ENCODE results near the gene ARMC3. TPM values are rescaled to one million over a fixed set of nuclear protein-coding genes. Genes with fewer than 3 reads are reported as not detected.

Gene ARMC3
- total RNA-seq, 1 donor: not detected

GRCh38 chr10:22978287-22978686, 50.4 kb downstream of the ARMC3 start:
- DNase-seq (ENCODE audit: low read depth): no peak
- no peak overlapping the region for H3K4me3 ChIP-seq (ENCODE audit: low read depth, low read length)
- no peak for TF ChIP-seq CTCF (IDR thresholded peaks at IDR 0.05; ENCODE audit: insufficient read depth, low read length)

- H3K4me3 ChIP-seq (ENCODE audit: low read depth, low read length): no peak overlapping the region
- DNase-seq (ENCODE audit: low read depth): no peak
- no peak for TF ChIP-seq CTCF (IDR thresholded peaks at IDR 0.05; ENCODE audit: insufficient read depth, low read length)
These were observed 51.1 kb downstream of the ARMC3 start for GRCh38 chr10:22978918-22979317.

DNA sequence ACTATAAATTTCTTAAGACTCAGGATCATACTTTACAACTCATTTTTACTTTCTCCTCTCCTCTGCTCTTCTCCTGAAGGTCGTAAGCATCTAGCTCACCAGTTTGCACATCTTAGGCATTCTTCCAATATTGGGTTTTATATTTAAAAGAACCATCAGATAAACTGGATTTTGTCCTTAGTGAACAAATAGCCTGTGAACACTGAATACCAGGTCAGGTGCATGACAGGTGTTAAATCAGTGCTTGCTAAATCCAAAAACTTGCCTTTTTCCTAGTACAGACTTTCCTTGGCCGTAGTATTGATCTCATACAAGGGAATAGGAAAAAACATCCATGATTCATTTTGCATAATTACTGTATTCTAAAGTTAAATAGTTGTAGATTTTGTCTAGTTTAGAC, 53.0 kb downstream of the ARMC3 start:
- DNase-seq (ENCODE audit: low read depth): no peak
- no peak for TF ChIP-seq CTCF (IDR thresholded peaks at IDR 0.05; ENCODE audit: insufficient read depth, low read length)

DNA sequence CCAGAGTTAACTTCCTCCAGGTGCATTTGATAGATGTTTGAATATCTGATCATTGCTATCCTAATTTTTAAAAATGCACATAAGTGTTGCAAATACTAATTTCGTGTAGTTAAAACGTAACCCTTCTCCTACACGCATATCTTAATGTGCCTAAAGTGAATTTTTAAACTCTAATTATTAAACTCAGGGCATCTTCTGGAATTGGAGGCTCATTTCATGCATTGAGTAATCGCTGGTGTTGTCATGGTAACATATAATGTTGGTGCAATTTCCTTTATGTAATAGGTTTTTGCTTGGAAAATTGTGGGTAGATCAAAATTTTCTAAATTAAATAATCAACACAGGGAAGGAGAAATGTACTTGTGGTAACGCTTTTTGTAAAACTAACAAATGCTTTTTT, 56.2 kb downstream of the ARMC3 start:
- TF ChIP-seq CTCF (IDR thresholded peaks at IDR 0.05; ENCODE audit: insufficient read depth, low read length): no peak
- peak; percentile 16 for DNase-seq (ENCODE audit: low read depth)
- H3K4me3 ChIP-seq (ENCODE audit: low read depth, low read length): no peak overlapping the region

More for the DNA sequence above, 53.0 kb downstream of the ARMC3 start:
- no peak overlapping the region for H3K4me3 ChIP-seq (ENCODE audit: low read depth, low read length)

DNA sequence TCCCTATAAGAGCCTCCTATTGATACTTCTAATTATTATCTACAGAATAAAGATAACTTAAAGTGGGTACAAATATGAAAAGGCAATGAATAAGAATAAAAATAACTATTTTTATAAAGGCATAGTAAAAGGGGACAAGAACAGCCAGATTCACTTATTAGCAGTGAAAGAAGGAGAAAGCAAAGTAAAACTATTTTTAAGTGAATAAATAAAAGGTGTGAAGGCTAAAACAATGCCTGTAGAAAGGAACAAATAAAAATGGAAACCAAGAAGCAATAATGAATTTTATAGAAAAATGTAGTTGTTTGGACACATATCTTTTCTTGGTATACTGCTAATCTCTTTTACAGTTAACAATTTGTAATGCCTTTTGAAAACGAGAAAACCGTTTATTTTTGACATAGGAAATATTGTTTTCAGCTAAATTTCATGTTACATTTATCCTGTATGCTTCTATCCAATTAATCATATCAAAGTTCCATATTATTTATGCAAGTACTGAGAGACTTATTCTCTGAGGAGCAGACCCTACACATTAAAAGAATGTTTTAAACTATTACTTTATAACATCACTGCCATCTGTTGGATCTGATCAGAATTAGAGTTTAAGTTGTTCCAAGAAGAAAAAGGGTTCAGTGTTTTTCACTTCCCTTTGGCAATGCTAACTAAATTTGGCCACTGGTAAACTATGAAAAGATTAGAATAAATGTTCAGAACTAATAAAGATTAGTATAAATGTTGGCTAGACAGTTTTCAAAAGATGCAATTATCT, 59.1 kb downstream of the ARMC3 start:
- DNase-seq (ENCODE audit: low read depth): peak; percentile 72
- TF ChIP-seq CTCF (IDR thresholded peaks at IDR 0.05; ENCODE audit: insufficient read depth, low read length): peak; percentile 41
- H3K4me3 ChIP-seq (ENCODE audit: low read depth, low read length): no peak overlapping the region

DNA sequence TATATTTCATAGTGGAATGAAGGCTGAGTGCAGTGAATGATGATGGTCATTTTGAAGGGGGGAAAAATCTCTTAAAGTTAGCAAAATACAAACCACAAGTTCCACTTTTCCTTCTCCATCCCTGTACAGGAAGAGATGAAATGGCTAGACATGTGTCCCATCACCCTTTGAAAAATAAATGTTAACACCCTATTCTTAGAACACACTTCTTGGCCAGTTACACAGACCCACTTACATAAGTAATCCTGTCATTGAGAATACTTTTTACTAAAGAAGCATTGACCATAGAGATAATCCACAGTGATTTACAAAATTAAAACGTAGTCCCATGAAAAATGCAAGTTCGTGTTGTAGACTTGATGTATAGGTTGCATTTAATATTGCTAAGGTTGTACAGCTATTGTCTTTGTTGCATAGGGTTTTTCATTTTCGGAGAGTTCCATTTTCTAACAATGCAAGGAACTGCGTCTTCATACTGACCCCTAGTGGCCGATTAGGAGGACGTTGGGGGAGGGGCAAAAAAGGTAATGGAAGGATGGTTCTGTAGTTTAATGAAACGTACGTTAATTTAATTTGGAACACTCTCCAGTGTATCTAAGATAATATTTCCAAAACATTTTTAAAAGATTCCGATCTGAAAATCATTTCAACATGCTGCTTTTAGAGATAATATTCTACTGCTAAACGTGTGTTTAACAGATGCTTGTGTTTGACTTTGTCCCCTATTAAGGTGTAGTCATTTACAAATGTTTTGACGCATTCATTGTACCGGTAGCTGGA, 60.9 kb downstream of the ARMC3 start:
- peak; percentile 78 for DNase-seq (ENCODE audit: low read depth)

More for the DNA sequence above, 60.9 kb downstream of the ARMC3 start:
- H3K4me3 ChIP-seq (ENCODE audit: low read depth, low read length): no peak overlapping the region
- TF ChIP-seq CTCF (IDR thresholded peaks at IDR 0.05; ENCODE audit: insufficient read depth, low read length): peak; percentile 88

All from fibroblast of the aortic adventitia (primary cell).